Fibroblast of lung (primary cell): ENCODE data around the gene RAB19. TPM values are rescaled to one million over a fixed set of nuclear protein-coding genes. Genes with fewer than 3 reads are reported as not detected.
A peak's percentile ranks its signal among the peaks of the same experiment; 100 is the strongest.

Experiments used
- DNase-seq, 2 donors: peaks; one replicate each; pipeline versions ENCODE4 v3.0.0 to v3.0.0-alpha.2; 2010; ENCODE audit warnings: low read depth in 2 of 2
- H2AFZ ChIP-seq: 2 replicates; pipeline ENCODE4 v1.5.1; 2012; ENCODE audit warnings: low read length, control low read depth, inconsistent platforms
- H3K27ac ChIP-seq: 2 replicates; pipeline ENCODE4 v1.5.1; 2011; ENCODE audit warnings: low read length, control low read depth; ENCODE audit not compliant: insufficient read depth
- H3K27me3 ChIP-seq: 2 replicates; pipeline ENCODE4 v1.5.1; 2011; ENCODE audit warnings: mild to moderate bottlenecking, low read length; ENCODE audit not compliant: control insufficient read depth, insufficient read depth
- H3K36me3 ChIP-seq: 2 replicates; pipeline ENCODE4 v1.5.1; 2011; ENCODE audit warnings: low read length; ENCODE audit not compliant: control insufficient read depth, insufficient read depth
- H3K4me1 ChIP-seq: 2 replicates; pipeline ENCODE4 v1.5.1; 2011; ENCODE audit warnings: low read length; ENCODE audit not compliant: control insufficient read depth, insufficient read depth; ENCODE audit errors: extremely low read depth
- H3K4me2 ChIP-seq: 2 replicates; pipeline ENCODE4 v1.5.1; 2011; ENCODE audit warnings: low read length, control low read depth; ENCODE audit not compliant: insufficient read depth; ENCODE audit errors: extremely low read depth
- H3K4me3 ChIP-seq, 4 experiments: fragments of 200-600 bp in 1 of 4; sonication (generic) in 1 of 4; replicated peaks in 1 of 4; 2 replicates each; pipeline ENCODE4 v1.5.1; 2011 to 2016; ENCODE audit warnings: low read length in 4 of 4, low read depth in 3 of 4, mild to moderate bottlenecking in 3 of 4, control low read depth in 2 of 4, inconsistent platforms in 1 of 4, mixed read lengths in 1 of 4; ENCODE audit not compliant: insufficient read depth in 1 of 4; ENCODE audit errors: control extremely low read depth in 1 of 4
- H3K79me2 ChIP-seq: 2 replicates; pipeline ENCODE4 v1.5.1; 2012; ENCODE audit warnings: mild to moderate bottlenecking, low read length, inconsistent platforms; ENCODE audit not compliant: control insufficient read depth, insufficient read depth
- H3K9ac ChIP-seq: 2 replicates; pipeline ENCODE4 v1.5.1; 2011; ENCODE audit warnings: mild to moderate bottlenecking, low read length, control low read depth; ENCODE audit not compliant: insufficient read depth
- H3K9me3 ChIP-seq: 2 replicates; pipeline ENCODE4 v1.5.1; 2012; ENCODE audit warnings: low read depth, low read length; ENCODE audit not compliant: control insufficient read depth, insufficient read depth
- H4K20me1 ChIP-seq: 2 replicates; pipeline ENCODE4 v1.5.1; 2011; ENCODE audit warnings: low read length; ENCODE audit not compliant: control insufficient read depth, insufficient read depth; ENCODE audit errors: extremely low read depth
- CTCF ChIP-seq, 2 donors: IDR thresholded peaks in 1 of 2; conservative IDR thresholded peaks in 1 of 2; 1 replicate in 1 of 2; 2 replicates in 1 of 2; pipeline ENCODE4 v1.5.1; 2011 to 2012; ENCODE audit warnings: low read length in 2 of 2, control low read depth in 1 of 2, inconsistent platforms in 1 of 2, low read depth in 1 of 2, mild to moderate bottlenecking in 1 of 2
- EZH2 ChIP-seq: IDR thresholded peaks from 2 replicates; pipeline ENCODE4 v1.5.1; 2012; ENCODE audit warnings: low read length, control low read depth, mild to moderate bottlenecking; ENCODE audit errors: missing control alignments
- polyA plus RNA-seq, 2 donors: library from polyadenylated mRNA; depleted of rRNA in 1 of 2; stranded (reverse) in 1 of 2; unstranded in 1 of 2; fragments of >200 nt; gene quantifications; 2 replicates each; pipeline ENCODE4 v1.2.1, GENCODE V29; 2011 to 2012; ENCODE audit warnings: missing spikeins in 1 of 2
- total RNA-seq: library from RNA; depleted of rRNA; stranded (reverse); fragments of >200 nt; gene quantifications from 2 replicates; pipeline ENCODE4 v1.2.1, GENCODE V29; 2014

The RAB19 gene
- total and polyA plus RNA-seq, 2 donors (not counting 1 experiment from before 2014, with no cell fraction given): not detected

GRCh38 chr7:140393756-140394306, 10.0 kb upstream of the RAB19 start:
- Histone ChIP-seq H3K4me3 (no peak overlapping the region), H2AFZ (no peak overlapping the region), H3K27ac (no peak overlapping the region), H3K4me2 (no peak overlapping the region), H3K36me3 (no peaks in the 10 kb centered on the region), H4K20me1 (no peaks in the 10 kb centered on the region), H3K27me3 (no peaks in the 10 kb centered on the region), H3K4me1 (peaks cover 6% of the 10 kb centered on the region), H3K79me2 (peaks cover 44% of the 10 kb centered on the region), H3K9ac (no peak overlapping the region), H3K9me3 (no peaks in the 10 kb centered on the region)
- TF ChIP-seq CTCF (conservative IDR thresholded peaks at IDR 0.05 in 1 of 2, IDR thresholded peaks at IDR 0.05 in 1 of 2; ENCODE audit: low read depth in 1 of 2, low read length in 2 of 2): no peak
- TF ChIP-seq EZH2: no peak
- DNase-seq: no peak

DNA sequence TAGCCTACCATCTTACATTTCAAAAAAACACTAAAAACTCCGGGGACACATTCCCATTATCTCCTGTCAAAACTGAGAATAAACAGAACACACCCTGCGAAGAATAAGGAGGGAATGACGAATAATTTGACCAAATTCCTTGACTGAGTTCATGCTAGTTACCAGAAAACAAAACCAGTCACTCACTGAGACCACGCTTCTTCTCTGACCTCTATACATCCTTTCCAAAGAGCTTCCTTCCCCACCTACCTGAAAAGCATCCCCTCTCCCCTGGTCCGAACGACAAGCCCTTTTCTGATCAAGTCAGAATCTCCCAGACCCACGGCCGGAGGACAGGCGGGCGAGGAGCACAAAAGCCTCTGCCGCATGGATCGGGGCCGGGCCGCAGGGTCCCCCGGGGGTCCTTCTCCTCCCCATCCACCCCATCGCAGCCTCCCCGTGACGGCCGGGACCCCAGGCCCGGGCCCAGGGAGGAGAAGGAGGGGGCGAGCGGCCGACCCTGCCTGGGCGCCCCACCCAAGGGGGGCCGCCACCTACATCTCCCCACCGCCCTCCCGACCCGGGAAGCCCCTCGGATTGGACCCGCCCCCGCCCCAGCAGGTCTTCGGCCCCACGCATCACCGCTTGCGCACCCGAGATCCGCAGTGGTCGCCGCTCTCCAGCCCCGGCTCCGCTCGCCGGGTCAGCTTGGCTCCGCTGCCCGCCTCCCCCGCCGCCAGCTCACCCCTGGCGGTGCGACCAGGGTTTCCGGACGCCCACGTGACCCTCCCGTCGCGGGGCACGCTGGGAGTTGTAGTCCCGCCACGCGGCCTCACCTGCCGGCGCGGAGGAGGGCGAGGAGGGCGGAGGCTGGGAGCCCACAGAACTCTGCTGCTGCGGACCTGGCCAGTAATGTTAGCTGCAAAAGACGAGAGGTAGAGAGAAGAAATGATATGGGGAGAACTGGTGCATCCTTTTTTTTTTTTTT, 5.8 kb upstream of the RAB19 start, which contains the start of gene SLC37A3:
Gene SLC37A3 (minus strand): TSS at position 747 of the 967 bp plus-strand sequence. CDS start 16,004 bp downstream, outside the sequence.
- H2AFZ ChIP-seq: peak within 1 kb of the TSS; percentile 32
- H3K9me3 ChIP-seq: no peaks in the 10 kb centered on the region
- peak within 1 kb of the TSS; percentile 85 for H3K27ac ChIP-seq
- no peaks in the 10 kb centered on the region for H4K20me1 ChIP-seq
- peak within 1 kb of the TSS; percentile 70 to 88 (median 78) for H3K4me3 ChIP-seq
- H3K4me1 ChIP-seq: peaks cover 6% of the 10 kb centered on the region
- peak; percentile 68 to 74 for DNase-seq
- TF ChIP-seq CTCF (conservative IDR thresholded peaks at IDR 0.05 in 1 of 2, IDR thresholded peaks at IDR 0.05 in 1 of 2; ENCODE audit: low read depth in 1 of 2, low read length in 2 of 2) (peak in 1 of 2 donors; percentile 6), EZH2 (no peak)
- H3K27me3 ChIP-seq: peaks cover 5% of the 10 kb centered on the region
- H3K9ac ChIP-seq: peak within 1 kb of the TSS; percentile 93
- no peaks in the 10 kb centered on the region for H3K36me3 ChIP-seq
- peak within 1 kb of the TSS; percentile 66 for H3K4me2 ChIP-seq
- peaks cover 33% of the 10 kb centered on the region for H3K79me2 ChIP-seq

DNA sequence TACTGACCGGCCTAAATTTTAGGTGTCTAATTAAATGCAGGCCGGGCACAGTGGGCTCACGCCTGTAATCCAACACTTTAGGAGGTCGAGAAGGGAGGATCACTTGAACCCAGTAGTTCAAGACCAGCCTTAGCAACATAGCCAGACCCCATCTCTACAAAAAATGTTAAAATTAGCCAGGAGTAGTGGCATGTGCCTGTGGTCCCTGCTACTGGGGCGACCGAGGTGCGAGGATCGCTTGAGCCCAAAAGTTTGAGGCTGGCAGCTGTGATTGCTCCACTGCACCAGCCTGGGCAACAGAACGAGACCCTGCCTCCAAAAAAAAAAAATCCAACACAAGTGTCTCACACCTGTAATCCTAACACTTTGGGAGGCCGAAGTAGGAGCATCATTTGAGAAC, 5.0 kb upstream of the RAB19 start:
- peaks cover 10% of the 10 kb centered on the region for H3K27me3 ChIP-seq
- H3K4me1 ChIP-seq: peaks cover 6% of the 10 kb centered on the region
- TF ChIP-seq CTCF (conservative IDR thresholded peaks at IDR 0.05 in 1 of 2, IDR thresholded peaks at IDR 0.05 in 1 of 2; ENCODE audit: low read depth in 1 of 2, low read length in 2 of 2) (no peak), EZH2 (no peak)
- H3K9ac ChIP-seq: no peak overlapping the region
- no peak overlapping the region for H3K4me2 ChIP-seq
- no peak for DNase-seq
- H3K79me2 ChIP-seq: peaks cover 26% of the 10 kb centered on the region
- H4K20me1 ChIP-seq: no peaks in the 10 kb centered on the region
- no peaks in the 10 kb centered on the region for H3K9me3 ChIP-seq
- H2AFZ ChIP-seq: no peak overlapping the region
- no peak overlapping the region for H3K27ac ChIP-seq
- H3K36me3 ChIP-seq: no peaks in the 10 kb centered on the region
- peak overlapping the region in 3 of 4 experiments; percentile 58 to 79 (median 76) for H3K4me3 ChIP-seq
